ENCODE results near the gene TSPAN18. TPM values are rescaled to one million over a fixed set of nuclear protein-coding genes. Genes with fewer than 3 reads are reported as not detected.

Gene TSPAN18
- total RNA-seq, 1 donor: 8.5 TPM

DNA sequence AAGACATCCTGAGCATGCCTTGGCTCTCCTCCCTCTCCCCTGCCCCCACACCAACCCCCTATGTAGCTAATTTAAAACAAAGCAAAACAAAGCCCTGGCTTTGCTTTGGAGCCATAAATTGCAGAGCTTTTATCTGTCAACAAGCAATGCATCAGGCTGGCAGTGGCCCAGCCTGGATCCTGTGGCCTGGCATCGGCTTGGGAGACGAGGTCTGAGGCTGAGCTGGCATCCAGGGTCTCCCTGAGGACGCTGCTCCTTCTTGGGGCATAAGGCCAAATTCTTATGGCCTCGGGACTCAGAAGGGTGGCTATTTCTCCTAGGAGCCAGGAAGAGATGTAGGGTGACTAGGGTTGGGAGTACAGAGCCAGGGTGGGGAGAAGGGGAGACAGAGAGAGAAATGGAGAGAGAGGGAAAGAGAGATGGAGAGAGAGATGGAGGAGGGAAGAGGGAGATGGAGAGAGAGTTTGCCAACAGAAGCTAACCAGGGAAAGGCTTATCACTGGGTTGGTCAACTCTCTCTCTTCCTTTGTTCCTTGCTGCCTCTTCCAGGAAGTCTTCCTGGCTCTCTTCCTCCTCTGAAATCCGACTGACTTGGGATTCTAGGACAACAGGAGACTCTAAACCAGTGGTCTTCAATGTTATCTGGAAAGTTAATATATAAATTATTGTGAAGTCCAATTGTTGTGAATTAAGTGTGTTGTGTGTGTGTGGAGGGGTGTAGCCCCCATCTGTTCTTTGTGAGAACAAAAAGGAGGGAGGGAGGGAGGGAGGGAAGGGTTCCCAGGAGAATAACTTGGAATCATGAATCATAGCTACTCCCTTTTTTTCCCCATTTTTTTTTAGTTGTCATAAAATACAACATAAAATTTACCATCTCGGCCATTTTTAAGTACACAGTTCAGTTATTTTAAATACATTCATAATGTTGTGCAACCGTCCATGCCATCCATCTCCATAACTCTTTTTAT lies 29.1 kb downstream of the TSPAN18 start:
- peaks cover 10% of the 10 kb centered on the region for H3K9me3 ChIP-seq (ENCODE audit: low read depth, low read length)
- H3K4me3 ChIP-seq (ENCODE audit: low read length): no peak overlapping the region
- no peaks in the 10 kb centered on the region for H3K4me1 ChIP-seq (ENCODE audit: insufficient read depth, low read length)
- H3K27me3 ChIP-seq (ENCODE audit: insufficient read depth, low read length): peaks cover 5% of the 10 kb centered on the region

GRCh38 chr11:44758983-44759382 lies 32.2 kb downstream of the TSPAN18 start:
- Histone ChIP-seq H3K9me3 (ENCODE audit: low read depth, low read length) (peaks cover 10% of the 10 kb centered on the region), H3K27me3 (ENCODE audit: insufficient read depth, low read length) (peaks cover 5% of the 10 kb centered on the region), H3K4me3 (ENCODE audit: low read length) (no peak overlapping the region), H3K4me1 (ENCODE audit: insufficient read depth, low read length) (no peaks in the 10 kb centered on the region)

DNA sequence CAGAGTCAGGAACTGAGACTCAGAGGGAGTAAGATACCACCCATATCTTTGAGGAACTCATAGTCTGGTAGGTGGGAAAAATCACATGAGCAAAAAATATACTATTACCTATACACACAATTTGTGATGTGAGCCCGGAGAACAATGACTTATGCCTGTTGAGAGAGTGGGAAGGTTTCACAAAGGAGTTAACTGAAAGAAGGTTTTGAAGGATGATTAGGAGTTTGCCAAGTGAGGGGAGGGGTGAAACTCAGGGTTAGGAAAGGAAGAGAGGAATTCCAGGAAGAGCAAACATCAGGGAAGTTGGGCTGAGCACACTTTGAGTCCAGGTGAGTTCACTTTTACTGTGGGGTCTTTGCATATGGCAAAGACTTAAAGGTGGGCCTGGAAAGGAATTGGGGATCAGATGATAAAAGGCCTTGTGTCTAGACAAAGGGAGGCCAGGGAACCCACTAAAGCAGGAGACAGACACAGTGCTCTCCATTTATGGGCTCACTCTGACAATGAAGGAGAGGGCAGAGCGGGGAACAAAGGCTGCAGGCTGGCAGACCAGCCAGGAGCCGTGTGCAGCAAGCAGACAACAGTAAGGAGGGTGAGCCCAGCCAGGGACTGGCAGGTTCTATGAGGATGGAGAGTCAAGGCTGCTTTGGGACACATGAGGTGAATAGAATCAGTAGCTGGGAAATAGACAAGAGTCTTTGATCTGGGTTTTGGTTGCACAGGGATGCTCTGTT lies 33.1 kb downstream of the TSPAN18 start:
- H3K4me1 ChIP-seq (ENCODE audit: insufficient read depth, low read length): no peaks in the 10 kb centered on the region
- peaks cover 5% of the 10 kb centered on the region for H3K27me3 ChIP-seq (ENCODE audit: insufficient read depth, low read length)
- peaks cover 10% of the 10 kb centered on the region for H3K9me3 ChIP-seq (ENCODE audit: low read depth, low read length)
- no peak overlapping the region for H3K4me3 ChIP-seq (ENCODE audit: low read length)

DNA sequence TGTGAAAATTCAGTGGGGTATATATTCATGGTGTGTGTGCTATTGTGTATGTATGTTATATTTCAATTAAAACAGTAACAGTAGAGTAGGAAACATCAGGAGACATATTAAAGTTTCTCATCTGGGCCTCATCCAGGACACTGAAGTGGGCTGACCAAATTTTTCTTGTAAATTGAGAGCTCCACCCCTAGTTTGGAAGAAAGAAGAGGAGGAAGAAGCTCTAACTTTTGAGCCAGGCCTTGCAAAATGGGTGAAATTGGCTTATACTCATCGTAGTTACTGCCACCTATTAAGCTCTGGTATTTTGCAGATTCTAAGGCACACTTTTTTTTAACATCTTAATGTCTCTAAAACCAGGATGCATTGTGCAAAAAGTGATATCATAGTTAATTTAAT lies 33.7 kb downstream of the TSPAN18 start:
- Histone ChIP-seq H3K9me3 (ENCODE audit: low read depth, low read length) (peaks cover 10% of the 10 kb centered on the region), H3K27me3 (ENCODE audit: insufficient read depth, low read length) (peaks cover 5% of the 10 kb centered on the region), H3K4me1 (ENCODE audit: insufficient read depth, low read length) (no peaks in the 10 kb centered on the region), H3K4me3 (ENCODE audit: low read length) (no peak overlapping the region)

DNA sequence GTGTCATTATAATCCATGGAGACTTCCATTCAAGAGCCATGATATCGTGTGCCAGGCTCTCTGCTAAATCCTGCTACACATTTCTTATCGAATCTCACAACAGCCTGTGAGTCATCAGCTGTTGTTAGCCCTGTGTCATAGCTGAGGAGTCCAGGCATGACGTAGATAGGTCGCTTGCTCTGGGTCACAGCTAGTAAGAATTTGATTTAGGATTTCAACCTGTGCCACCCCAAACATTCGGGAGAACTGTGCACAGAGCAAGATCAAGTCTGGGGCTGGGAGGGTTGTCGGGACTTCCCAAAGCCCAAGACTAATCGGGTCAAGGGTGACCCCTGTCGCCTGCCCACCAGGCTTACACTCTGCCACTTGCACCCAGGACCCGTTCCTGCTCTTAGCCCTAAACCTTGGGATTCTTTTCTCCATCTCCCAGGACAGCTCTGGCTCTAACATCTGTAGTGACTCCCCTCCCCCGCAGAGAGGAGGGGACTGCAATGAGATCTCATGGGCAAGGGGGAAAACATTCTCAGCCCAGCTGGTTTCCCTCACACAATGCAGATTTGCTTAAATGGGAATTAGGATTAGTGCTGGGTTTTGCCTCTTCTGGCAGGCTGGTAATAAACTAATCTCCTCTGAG lies 34.3 kb downstream of the TSPAN18 start:
- Histone ChIP-seq H3K4me1 (ENCODE audit: insufficient read depth, low read length) (no peaks in the 10 kb centered on the region), H3K27me3 (ENCODE audit: insufficient read depth, low read length) (peaks cover 5% of the 10 kb centered on the region), H3K4me3 (ENCODE audit: low read length) (no peak overlapping the region), H3K9me3 (ENCODE audit: low read depth, low read length) (peaks cover 10% of the 10 kb centered on the region)

- H3K9me3 ChIP-seq (ENCODE audit: low read depth, low read length): peaks cover 10% of the 10 kb centered on the region
- no peaks in the 10 kb centered on the region for H3K4me1 ChIP-seq (ENCODE audit: insufficient read depth, low read length)
- H3K27me3 ChIP-seq (ENCODE audit: insufficient read depth, low read length): peaks cover 5% of the 10 kb centered on the region
- no peak overlapping the region for H3K4me3 ChIP-seq (ENCODE audit: low read length)
These were observed 34.8 kb downstream of the TSPAN18 start for GRCh38 chr11:44761551-44761961.

DNA sequence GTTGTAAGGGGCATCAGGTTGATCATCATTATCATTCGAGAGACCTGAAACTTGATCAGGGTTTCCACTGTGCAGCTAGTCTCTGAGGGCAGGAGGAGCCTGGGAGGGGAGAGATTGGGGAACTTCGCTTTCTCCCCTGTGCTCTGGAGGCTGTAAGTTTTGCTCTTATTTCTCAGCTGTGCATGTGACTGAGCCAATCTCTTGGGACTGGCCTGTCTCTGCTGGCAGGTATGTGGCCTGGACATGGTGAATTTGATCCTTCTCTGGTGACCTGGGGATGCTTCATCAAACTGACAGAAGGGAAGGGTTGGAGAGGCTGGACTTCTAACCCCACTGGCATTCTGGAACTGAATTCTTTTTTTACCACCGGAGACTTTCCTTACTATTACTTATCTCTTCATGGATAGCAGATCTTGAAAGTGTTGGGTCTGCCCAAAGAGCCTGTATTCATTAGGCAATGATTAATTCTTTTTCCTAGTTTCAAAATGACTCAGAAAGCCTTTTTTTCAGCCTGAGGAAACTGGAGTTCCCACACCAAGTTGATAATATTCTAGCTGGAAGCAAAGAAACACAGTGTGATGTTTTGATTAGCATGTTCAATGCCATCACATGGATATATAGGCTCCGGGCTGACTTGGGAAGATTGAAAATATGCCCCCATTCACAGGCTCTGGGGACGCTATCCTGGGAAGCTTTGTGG lies 36.5 kb downstream of the TSPAN18 start:
- Histone ChIP-seq H3K4me3 (ENCODE audit: low read length) (no peak overlapping the region), H3K9me3 (ENCODE audit: low read depth, low read length) (peaks cover 2% of the 10 kb centered on the region), H3K27me3 (ENCODE audit: insufficient read depth, low read length) (no peaks in the 10 kb centered on the region), H3K4me1 (ENCODE audit: insufficient read depth, low read length) (no peaks in the 10 kb centered on the region)

GRCh38 chr11:44764583-44764982 lies 37.8 kb downstream of the TSPAN18 start:
- H3K4me1 ChIP-seq (ENCODE audit: insufficient read depth, low read length): no peaks in the 10 kb centered on the region
- no peak overlapping the region for H3K4me3 ChIP-seq (ENCODE audit: low read length)
- H3K27me3 ChIP-seq (ENCODE audit: insufficient read depth, low read length): no peaks in the 10 kb centered on the region
- no peaks in the 10 kb centered on the region for H3K9me3 ChIP-seq (ENCODE audit: low read depth, low read length)

DNA sequence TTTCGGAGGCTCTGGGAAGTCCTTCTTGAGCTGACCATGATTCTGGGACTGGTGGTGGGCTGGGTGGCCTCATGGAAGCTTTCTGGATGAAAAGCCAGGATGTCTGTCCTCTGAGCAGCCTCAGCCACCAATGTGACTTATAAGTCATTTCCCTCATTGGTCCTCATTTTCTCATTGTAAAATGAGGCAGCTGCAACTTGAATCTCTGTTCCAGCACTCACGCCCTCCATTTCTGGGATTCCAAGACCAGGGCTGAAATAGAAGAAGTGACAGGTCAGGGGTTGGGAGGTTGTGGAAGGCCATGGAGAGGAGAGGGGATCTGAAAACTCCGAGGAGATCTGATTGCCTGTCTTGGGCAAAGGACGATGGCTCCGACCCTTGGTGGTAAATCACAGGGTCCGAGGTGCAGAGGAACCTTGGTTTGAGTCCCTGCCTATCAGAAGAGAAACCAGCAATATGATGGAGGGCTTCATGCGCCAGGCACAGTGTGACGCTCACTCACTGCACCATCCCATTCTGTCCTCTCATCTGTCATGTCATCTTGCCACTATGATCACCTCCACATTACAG lies 38.3 kb downstream of the TSPAN18 start:
- Histone ChIP-seq H3K27me3 (ENCODE audit: insufficient read depth, low read length) (no peaks in the 10 kb centered on the region), H3K4me3 (ENCODE audit: low read length) (no peak overlapping the region), H3K9me3 (ENCODE audit: low read depth, low read length) (no peaks in the 10 kb centered on the region), H3K4me1 (ENCODE audit: insufficient read depth, low read length) (no peaks in the 10 kb centered on the region)

GRCh38 chr11:44765676-44766075 lies 38.9 kb downstream of the TSPAN18 start:
- Histone ChIP-seq H3K4me1 (ENCODE audit: insufficient read depth, low read length) (no peaks in the 10 kb centered on the region), H3K9me3 (ENCODE audit: low read depth, low read length) (no peaks in the 10 kb centered on the region), H3K27me3 (ENCODE audit: insufficient read depth, low read length) (no peaks in the 10 kb centered on the region), H3K4me3 (ENCODE audit: low read length) (no peak overlapping the region)

DNA sequence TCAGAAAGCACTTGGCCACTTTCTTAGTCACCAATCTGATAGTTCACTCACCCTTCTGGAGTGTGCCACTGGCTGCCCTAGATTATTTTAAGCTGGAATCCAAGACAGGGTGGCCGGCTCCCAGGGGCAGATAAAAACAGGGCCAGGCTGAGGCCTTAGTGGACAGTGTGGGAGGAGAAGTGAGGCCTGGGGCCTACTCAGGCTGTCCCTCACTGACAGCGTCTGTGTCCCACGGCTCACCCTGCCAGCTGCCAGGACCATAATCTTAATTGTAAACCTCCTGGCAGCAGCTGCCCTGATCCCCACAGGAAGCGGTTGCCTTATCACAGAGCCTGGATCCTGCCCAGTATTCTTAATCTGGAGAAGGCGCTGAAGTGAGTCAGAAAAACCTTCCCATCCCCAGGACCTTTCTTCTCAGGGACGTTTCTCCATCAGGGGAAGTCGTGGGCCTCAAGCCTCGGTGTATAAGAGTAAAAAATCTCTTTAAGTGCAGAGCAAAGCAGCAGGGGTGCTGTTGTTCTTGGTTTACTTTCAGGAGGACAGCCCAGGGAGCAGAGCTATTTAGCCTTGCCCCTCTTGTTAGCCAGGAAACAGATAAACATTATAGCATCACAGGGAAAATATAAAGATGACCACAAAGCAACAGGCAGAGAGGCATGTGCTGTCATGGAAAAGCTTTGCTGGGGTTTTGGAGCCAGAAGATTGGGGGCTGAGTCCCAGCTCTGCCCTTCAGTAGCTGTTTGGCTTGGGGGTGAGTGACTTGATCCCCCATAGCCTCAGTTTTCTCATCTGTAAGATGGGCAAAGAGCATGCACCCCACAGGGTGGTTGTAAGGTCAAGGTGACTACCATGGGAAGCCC lies 39.6 kb downstream of the TSPAN18 start:
- Histone ChIP-seq H3K4me3 (ENCODE audit: low read length) (no peak overlapping the region), H3K4me1 (ENCODE audit: insufficient read depth, low read length) (no peaks in the 10 kb centered on the region), H3K27me3 (ENCODE audit: insufficient read depth, low read length) (no peaks in the 10 kb centered on the region), H3K9me3 (ENCODE audit: low read depth, low read length) (no peaks in the 10 kb centered on the region)

DNA sequence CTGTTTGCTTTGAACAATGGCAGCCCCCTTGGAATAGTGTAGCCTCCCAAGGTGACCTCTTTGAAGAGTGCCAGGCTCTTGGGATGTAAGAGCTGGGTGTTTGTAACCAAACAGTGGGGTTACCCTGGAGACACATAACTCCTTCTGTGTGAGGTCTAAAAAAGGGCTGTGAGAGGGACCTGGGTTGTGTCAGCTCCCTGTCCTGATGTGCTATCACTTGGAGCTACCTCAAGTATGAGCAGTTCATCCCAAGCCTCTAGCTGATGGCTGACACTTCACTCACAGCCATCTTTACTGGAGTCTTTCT lies 40.2 kb downstream of the TSPAN18 start:
- Histone ChIP-seq H3K4me3 (ENCODE audit: low read length) (no peak overlapping the region), H3K9me3 (ENCODE audit: low read depth, low read length) (no peaks in the 10 kb centered on the region), H3K4me1 (ENCODE audit: insufficient read depth, low read length) (no peaks in the 10 kb centered on the region), H3K27me3 (ENCODE audit: insufficient read depth, low read length) (no peaks in the 10 kb centered on the region)

DNA sequence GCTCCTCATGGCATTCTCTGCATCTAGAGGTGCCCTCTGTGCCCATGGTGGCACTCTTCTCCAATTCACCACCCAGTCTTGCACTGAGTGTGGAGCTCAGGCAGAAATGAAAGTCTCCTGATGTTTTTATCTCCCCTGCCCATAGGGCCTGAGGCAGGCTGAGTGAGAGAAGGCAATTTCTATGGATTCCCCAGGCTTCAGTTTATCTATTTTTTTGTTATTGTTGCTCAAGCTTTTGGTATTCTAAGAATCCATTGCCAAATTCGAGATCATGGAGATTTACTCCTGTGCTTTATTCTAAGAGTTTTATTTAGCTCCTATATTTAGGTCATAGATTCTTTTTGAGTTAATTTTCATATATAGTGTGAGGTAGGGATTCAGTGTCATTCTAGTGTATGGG lies 40.7 kb downstream of the TSPAN18 start:
- Histone ChIP-seq H3K9me3 (ENCODE audit: low read depth, low read length) (no peaks in the 10 kb centered on the region), H3K4me1 (ENCODE audit: insufficient read depth, low read length) (no peaks in the 10 kb centered on the region), H3K27me3 (ENCODE audit: insufficient read depth, low read length) (no peaks in the 10 kb centered on the region), H3K4me3 (ENCODE audit: low read length) (no peak overlapping the region)

DNA sequence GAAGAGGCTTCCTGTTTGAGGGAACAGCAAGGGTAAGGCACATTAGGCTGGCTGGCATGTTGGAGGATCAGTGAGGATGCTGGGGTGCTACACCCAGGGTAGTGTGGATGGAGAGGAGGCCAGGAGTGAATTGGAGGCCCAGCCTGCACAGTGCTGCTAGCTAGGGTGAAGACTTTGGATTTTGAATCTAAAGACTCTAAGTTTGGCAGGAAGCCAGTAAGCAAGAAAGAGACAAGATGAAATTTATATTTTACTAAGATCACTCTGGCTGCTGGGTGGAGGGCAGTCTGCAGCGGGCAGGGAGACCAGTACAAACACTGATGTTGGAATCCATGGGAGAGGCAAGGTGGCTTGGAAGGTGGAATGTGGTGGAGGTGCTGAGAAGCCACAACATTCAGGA lies 43.6 kb downstream of the TSPAN18 start:
- Histone ChIP-seq H3K27me3 (ENCODE audit: insufficient read depth, low read length) (no peaks in the 10 kb centered on the region), H3K9me3 (ENCODE audit: low read depth, low read length) (no peaks in the 10 kb centered on the region), H3K4me3 (ENCODE audit: low read length) (no peak overlapping the region), H3K4me1 (ENCODE audit: insufficient read depth, low read length) (no peaks in the 10 kb centered on the region)

All from mononuclear cell (primary cell).